ENCODE measurements around the gene COL15A1.

The COL15A1 gene

GRCh38 chr9:99019510-99020331 lies 76.0 kb downstream of the COL15A1 start:
- TF ChIP-seq POLR2A (IDR thresholded peaks at IDR 0.05; ENCODE audit: low read length) (no peak), GATA1 (IDR thresholded peaks at IDR 0.05; ENCODE audit: low read depth, low read length) (no peak)
- no peak for DNase-seq

GRCh38 chr9:99020786-99021436 lies 77.2 kb downstream of the COL15A1 start:
- TF ChIP-seq POLR2A (IDR thresholded peaks at IDR 0.05; ENCODE audit: low read length) (no peak), GATA1 (IDR thresholded peaks at IDR 0.05; ENCODE audit: low read depth, low read length) (no peak)
- no peak for DNase-seq

GRCh38 chr9:99021512-99021911 lies 77.8 kb downstream of the COL15A1 start:
- DNase-seq: no peak
- TF ChIP-seq POLR2A (IDR thresholded peaks at IDR 0.05; ENCODE audit: low read length) (no peak), GATA1 (IDR thresholded peaks at IDR 0.05; ENCODE audit: low read depth, low read length) (no peak)

- no peak for DNase-seq
Measured at GRCh38 chr9:99023231-99023630, 79.5 kb downstream of the COL15A1 start.

GRCh38 chr9:99023831-99024230 lies 80.1 kb downstream of the COL15A1 start:
- TF ChIP-seq GATA1 (IDR thresholded peaks at IDR 0.05; ENCODE audit: low read depth, low read length) (no peak), POLR2A (IDR thresholded peaks at IDR 0.05; ENCODE audit: low read length) (no peak)
- no peak for DNase-seq

More at GRCh38 chr9:99023231-99023630, 79.5 kb downstream of the COL15A1 start:
- TF ChIP-seq GATA1 (IDR thresholded peaks at IDR 0.05; ENCODE audit: low read depth, low read length): no peak
- no peak for TF ChIP-seq POLR2A (IDR thresholded peaks at IDR 0.05; ENCODE audit: low read length)

GRCh38 chr9:99024959-99025358 lies 81.3 kb downstream of the COL15A1 start:
- TF ChIP-seq GATA1 (IDR thresholded peaks at IDR 0.05; ENCODE audit: low read depth, low read length) (no peak), POLR2A (IDR thresholded peaks at IDR 0.05; ENCODE audit: low read length) (no peak)

GRCh38 chr9:99025616-99026270 lies 82.0 kb downstream of the COL15A1 start:
- TF ChIP-seq POLR2A (IDR thresholded peaks at IDR 0.05; ENCODE audit: low read length): no peak
- no peak for TF ChIP-seq GATA1 (IDR thresholded peaks at IDR 0.05; ENCODE audit: low read depth, low read length)
- no peak for DNase-seq

More at GRCh38 chr9:99024959-99025358, 81.3 kb downstream of the COL15A1 start:
- DNase-seq: no peak

- DNase-seq: peak in 1 of 2 experiments; percentile 23
- TF ChIP-seq GATA1 (IDR thresholded peaks at IDR 0.05; ENCODE audit: low read depth, low read length) (no peak), POLR2A (IDR thresholded peaks at IDR 0.05; ENCODE audit: low read length) (no peak)
Measured at GRCh38 chr9:99026271-99026955, 82.7 kb downstream of the COL15A1 start.

- TF ChIP-seq POLR2A (IDR thresholded peaks at IDR 0.05; ENCODE audit: low read length) (no peak), GATA1 (IDR thresholded peaks at IDR 0.05; ENCODE audit: low read depth, low read length) (no peak)
- no peak for DNase-seq
Measured at GRCh38 chr9:99026956-99027298, 83.2 kb downstream of the COL15A1 start.

GRCh38 chr9:99027443-99027842 lies 83.7 kb downstream of the COL15A1 start:
- no peak for DNase-seq
- TF ChIP-seq GATA1 (IDR thresholded peaks at IDR 0.05; ENCODE audit: low read depth, low read length) (no peak), POLR2A (IDR thresholded peaks at IDR 0.05; ENCODE audit: low read length) (no peak)

GRCh38 chr9:99029083-99029645 lies 85.5 kb downstream of the COL15A1 start:
- no peak for DNase-seq
- TF ChIP-seq POLR2A (IDR thresholded peaks at IDR 0.05; ENCODE audit: low read length) (no peak), GATA1 (IDR thresholded peaks at IDR 0.05; ENCODE audit: low read depth, low read length) (no peak)

GRCh38 chr9:99030092-99030511 lies 86.4 kb downstream of the COL15A1 start:
- TF ChIP-seq GATA1 (IDR thresholded peaks at IDR 0.05; ENCODE audit: low read depth, low read length) (no peak), POLR2A (IDR thresholded peaks at IDR 0.05; ENCODE audit: low read length) (no peak)
- no peak for DNase-seq

- DNase-seq: no peak
- TF ChIP-seq GATA1 (IDR thresholded peaks at IDR 0.05; ENCODE audit: low read depth, low read length): no peak
- no peak for TF ChIP-seq POLR2A (IDR thresholded peaks at IDR 0.05; ENCODE audit: low read length)
Measured at GRCh38 chr9:99030610-99031109, 87.0 kb downstream of the COL15A1 start.
